Stimulated activated CD4-positive, alpha-beta T cell treated with anti-CD3 and anti-CD28 coated beads, Interleukin-2, amount 100 ng/mL, for 4 hours (primary cell): Measurements from ENCODE around the gene TMEM88.

Experiments
- DNase-seq: peaks from one replicate; pipeline ENCODE4 v3.0.0-alpha.2; 2020; ENCODE audit warnings: low read depth

The TMEM88 gene

DNA sequence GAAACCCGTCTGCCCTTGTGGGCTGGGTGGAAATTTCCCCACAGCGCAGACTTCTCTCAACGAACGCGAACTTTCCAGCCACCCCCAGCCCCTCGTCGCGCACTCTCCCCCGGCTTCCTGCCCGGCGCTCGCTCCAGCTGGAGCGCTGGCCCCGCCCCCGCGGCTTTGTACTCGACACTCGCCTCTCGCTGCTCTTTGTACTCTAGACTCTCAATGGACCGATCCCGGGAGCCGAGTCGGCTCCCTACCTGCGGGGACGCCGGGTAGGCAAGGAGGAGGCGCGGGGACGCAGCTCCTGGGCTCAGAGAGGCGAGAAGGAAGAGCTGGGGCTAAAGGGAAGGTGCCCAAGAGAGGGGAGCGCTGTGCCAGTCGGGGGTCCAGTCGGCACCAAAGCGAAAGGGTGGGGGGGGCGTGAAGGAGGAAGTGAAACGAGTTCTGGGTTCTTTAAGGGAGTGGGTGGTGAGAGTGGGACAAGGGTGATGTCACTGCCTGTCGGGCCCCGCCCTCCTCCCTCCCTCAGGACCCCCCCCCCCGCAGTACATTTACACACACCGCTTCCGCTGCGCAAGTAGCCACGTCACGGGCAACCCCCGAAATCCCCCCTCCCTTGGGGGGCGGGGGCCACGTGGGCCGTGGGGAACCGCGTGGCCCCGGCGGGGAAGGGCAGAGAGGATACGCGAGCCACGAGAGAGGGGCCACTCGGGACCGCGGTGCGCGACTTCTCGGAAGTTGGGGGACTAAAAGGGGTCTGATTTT lies 11.2 kb upstream of the TMEM88 start:
- peak; percentile 92 for DNase-seq

DNA sequence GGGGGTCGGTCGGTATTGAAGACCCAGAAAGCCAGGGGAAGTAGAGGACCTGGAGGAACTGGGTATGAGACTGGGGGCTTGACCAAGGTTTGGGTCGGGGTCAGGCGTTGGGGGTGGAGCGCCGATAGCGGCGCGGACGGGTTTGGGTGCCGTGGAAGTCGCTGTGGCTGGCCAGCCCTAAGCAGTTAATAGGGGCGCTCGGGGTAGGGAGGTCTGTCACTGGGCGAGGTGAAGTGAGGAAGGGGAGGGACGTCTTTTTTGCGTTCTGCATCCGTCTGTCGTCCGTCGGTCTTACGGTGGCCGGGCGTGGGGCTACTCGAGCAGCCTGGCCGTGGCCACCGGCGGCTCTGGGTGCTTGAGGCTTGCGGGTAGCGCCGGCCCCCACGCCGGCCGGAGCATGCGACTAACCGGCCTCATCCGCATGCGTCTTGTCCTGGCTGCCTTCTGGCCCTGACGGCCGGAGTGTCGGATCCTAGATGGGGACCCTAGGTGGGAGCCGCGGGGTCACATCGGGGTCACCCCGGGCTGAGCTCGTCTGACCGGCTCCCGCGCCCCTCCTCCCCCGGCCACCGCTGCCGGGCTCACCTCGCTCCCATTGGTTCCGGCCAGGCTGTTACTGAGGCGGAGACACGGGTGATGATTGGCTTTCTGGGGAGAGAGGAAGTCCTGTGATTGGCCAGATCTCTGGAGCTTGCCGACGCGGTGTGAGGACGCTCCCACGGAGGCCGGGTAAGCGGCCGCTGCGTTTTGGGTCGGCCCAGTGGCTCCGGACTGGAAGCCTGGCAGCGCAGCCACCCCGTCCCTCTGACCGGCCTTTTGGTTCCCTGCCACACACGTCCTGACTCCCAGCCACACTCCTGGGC lies 10.3 kb upstream of the TMEM88 start:
- peak; percentile 71 for DNase-seq

DNA sequence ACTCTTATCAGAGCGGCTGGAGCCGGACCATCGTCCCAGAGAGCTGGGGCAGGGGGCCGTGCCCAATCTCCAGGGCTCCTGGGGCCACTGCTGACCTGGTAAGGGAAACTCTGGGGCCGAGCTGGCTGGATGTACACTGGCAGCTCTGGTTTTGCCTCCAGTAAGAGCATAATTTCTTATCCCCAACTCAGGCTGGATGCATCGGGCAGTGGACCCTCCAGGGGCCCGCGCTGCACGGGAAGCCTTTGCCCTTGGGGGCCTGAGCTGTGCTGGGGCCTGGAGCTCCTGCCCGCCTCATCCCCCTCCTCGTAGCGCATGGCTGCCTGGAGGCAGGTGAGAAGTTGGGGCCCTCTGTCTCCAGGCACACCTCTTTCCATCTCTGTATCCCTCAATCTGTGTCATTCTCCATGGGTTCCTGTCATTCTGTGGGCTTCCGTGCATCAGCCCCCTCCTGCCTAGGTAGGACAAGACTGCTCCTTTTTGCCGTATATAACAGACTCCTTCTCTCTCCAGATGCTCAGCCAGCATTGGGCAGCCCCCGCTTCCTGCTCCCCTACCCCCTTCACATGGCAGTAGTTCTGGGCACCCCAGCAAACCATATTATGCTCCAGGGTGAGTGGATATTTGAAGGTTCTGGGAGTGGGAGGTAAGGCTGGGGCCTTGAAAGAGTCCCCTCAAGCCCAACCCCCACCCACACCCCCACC lies 9.4 kb upstream of the TMEM88 start:
- no peak for DNase-seq

DNA sequence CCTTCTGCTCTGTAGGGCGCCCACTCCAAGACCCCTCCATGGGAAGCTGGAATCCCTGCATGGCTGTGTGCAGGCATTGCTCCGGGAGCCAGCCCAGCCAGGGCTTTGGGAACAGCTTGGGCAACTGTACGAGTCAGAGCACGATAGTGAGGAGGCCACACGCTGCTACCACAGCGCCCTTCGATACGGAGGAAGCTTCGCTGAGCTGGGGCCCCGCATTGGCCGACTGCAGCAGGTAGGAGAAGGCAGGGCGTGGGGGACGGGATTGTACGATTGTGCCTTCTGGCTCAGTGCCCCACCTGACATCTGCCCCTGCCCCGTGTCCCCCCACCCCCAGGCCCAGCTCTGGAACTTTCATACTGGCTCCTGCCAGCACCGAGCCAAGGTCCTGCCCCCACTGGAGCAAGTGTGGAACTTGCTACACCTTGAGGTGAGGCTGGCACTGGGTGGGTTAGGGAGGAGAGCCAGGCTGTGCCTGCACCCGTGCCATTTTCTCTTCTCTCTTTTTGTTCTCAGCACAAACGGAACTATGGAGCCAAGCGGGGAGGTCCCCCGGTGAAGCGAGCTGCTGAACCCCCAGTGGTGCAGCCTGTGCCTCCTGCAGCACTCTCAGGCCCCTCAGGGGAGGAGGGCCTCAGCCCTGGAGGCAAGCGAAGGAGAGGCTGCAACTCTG lies 8.7 kb upstream of the TMEM88 start:
- no peak for DNase-seq

DNA sequence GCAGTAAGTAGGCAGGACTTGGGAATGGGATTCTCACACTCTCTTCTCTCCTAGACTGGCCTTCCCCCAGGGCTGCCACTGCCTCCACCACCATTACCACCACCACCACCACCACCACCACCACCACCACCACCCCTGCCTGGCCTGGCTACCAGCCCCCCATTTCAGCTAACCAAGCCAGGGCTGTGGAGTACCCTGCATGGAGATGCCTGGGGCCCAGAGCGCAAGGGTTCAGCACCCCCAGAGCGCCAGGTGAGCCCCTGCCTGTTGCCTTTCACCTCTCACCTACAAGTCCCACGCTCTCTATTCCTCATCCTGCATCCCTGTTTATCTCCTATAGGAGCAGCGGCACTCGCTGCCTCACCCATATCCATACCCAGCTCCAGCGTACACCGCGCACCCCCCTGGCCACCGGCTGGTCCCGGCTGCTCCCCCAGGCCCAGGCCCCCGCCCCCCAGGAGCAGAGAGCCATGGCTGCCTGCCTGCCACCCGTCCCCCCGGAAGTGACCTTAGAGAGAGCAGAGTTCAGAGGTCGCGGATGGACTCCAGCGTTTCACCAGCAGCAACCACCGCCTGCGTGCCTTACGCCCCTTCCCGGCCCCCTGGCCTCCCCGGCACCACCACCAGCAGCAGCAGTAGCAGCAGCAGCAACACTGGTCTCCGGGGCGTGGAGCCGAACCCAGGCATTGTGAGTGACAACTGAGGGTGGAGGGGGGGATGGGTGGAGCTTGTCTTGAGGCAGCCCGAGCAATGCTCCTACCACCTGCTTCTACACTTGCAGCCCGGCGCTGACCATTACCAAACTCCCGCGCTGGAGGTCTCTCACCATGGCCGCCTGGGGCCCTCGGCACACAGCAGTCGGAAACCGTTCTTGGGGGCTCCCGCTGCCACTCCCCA lies 7.9 kb upstream of the TMEM88 start:
- no peak for DNase-seq

DNA sequence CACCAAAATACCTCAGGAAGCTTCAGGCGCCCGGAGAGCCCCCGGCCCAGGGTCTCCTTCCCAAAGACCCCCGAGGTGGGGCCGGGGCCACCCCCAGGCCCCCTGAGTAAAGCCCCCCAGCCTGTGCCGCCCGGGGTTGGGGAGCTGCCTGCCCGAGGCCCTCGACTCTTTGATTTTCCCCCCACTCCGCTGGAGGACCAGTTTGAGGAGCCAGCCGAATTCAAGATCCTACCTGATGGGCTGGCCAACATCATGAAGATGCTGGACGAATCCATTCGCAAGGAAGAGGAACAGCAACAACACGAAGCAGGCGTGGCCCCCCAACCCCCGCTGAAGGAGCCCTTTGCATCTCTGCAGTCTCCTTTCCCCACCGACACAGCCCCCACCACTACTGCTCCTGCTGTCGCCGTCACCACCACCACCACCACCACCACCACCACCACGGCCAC lies 6.7 kb upstream of the TMEM88 start:
- DNase-seq, result no peak

DNA sequence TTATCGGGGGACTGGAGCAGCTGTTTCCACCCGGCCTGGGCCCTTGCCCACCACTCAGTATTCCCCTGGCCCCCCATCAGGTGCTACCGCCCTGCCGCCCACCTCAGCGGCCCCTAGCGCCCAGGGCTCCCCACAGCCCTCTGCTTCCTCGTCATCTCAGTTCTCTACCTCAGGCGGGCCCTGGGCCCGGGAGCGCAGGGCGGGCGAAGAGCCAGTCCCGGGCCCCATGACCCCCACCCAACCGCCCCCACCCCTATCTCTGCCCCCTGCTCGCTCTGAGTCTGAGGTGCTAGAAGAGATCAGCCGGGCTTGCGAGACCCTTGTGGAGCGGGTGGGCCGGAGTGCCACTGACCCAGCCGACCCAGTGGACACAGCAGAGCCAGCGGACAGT lies 6.1 kb upstream of the TMEM88 start:
- DNase-seq, result no peak

DNA sequence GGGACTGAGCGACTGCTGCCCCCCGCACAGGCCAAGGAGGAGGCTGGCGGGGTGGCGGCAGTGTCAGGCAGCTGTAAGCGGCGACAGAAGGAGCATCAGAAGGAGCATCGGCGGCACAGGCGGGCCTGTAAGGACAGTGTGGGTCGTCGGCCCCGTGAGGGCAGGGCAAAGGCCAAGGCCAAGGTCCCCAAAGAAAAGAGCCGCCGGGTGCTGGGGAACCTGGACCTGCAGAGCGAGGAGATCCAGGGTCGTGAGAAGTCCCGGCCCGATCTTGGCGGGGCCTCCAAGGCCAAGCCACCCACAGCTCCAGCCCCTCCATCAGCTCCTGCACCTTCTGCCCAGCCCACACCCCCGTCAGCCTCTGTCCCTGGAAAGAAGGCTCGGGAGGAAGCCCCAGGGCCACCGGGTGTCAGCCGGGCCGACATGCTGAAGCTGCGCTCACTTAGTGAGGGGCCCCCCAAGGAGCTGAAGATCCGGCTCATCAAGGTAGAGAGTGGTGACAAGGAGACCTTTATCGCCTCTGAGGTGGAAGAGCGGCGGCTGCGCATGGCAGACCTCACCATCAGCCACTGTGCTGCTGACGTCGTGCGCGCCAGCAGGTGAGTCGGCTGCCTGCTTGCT lies 5.6 kb upstream of the TMEM88 start:
- DNase-seq, result no peak

DNA sequence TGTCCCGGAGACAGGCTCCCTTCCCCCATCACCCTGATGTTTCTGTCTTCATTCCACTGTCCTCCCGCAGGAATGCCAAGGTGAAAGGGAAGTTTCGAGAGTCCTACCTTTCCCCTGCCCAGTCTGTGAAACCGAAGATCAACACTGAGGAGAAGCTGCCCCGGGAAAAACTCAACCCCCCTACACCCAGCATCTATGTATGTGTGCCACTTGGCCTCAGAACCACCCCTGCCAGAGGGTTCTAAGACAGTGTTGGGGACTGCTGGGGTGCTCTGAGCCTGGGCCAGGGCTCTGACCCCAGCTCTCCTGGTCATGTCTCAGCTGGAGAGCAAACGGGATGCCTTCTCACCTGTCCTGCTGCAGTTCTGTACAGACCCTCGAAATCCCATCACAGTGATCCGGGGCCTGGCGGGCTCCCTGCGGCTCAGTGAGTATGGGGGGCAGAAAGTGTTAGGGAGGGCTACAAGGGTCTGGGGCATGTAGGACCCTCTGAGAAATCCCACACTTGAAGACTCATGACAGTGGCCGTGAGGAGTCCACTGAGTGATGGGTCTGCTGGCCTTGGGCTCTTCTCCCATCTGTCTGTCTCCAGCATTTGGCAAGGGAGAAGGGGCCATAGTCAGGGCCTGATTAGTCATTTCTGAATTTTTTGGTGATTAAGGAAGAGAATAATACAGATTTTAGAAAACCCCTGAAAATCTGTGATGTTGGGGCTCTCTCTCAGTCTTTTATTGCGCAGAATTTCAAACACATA lies 4.9 kb upstream of the TMEM88 start:
- no peak for DNase-seq

DNA sequence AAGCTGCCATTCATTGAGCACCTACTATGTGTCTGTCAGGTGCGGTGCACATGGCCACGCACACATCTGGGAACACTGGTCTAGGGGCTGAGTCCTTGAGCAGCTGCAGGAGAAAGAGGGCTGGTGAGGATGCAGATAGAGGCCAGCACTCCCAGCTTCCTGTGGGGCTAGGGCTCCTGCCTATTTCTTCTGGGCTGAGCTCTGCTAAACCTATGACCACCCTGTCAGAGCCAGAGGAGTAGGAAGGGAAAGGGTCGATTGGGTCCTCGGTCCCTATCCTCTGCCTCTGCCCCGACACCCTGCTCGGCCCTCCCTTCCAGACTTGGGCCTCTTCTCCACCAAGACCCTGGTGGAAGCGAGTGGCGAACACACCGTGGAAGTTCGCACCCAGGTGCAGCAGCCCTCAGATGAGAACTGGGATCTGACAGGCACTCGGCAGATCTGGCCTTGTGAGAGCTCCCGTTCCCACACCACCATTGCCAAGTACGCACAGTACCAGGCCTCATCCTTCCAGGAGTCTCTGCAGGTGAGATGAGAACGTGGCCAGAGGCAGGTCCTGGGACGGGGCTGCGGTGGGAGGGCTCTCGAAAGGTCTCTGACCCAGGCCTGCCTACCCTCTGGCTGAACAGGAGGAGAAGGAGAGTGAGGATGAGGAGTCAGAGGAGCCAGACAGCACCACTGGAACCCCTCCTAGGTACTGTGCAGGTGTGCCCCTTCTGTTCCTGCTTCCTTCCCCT lies 4.0 kb upstream of the TMEM88 start:
- no peak for DNase-seq

DNA sequence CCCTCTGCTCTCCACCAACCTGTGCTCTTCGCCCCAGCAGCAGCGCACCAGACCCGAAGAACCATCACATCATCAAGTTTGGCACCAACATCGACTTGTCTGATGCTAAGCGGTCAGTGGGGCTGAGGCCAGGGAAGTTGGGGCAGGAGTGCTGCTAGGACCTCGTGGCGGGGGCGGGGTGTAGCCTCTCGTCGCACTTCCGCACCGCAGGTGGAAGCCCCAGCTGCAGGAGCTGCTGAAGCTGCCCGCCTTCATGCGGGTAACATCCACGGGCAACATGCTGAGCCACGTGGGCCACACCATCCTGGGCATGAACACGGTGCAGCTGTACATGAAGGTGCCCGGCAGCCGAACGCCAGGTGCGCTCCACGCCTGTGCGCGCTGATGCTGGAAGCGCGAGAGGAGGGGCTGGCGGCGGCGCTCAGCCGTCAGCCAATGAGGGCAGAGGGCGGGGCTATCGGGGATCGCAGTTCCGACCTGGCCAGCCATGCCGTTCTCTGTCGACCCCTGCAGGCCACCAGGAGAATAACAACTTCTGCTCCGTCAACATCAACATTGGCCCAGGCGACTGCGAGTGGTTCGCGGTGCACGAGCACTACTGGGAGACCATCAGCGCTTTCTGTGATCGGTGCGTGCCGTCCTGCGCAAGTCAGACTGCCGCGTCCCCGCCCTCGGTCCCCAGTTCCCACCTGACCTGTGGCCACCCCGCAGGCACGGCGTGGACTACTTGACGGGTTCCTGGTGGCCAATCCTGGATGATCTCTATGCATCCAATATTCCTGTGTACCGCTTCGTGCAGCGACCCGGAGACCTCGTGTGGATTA lies 3.2 kb upstream of the TMEM88 start:
- DNase-seq, result peak; percentile 86

DNA sequence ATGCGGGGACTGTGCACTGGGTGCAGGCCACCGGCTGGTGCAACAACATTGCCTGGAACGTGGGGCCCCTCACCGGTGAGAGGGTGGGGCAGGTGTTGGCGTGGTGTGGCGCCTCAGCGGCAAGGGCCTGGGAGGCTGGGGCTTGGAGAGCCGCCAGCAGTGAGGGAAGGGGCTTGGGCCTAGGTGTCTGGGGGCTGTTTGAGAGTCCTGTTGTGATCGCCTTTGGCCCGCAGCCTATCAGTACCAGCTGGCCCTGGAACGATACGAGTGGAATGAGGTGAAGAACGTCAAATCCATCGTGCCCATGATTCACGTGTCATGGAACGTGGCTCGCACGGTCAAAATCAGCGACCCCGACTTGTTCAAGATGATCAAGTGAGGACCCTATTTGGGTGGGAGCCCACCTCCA lies 2.6 kb upstream of the TMEM88 start:
- no peak for DNase-seq

DNA sequence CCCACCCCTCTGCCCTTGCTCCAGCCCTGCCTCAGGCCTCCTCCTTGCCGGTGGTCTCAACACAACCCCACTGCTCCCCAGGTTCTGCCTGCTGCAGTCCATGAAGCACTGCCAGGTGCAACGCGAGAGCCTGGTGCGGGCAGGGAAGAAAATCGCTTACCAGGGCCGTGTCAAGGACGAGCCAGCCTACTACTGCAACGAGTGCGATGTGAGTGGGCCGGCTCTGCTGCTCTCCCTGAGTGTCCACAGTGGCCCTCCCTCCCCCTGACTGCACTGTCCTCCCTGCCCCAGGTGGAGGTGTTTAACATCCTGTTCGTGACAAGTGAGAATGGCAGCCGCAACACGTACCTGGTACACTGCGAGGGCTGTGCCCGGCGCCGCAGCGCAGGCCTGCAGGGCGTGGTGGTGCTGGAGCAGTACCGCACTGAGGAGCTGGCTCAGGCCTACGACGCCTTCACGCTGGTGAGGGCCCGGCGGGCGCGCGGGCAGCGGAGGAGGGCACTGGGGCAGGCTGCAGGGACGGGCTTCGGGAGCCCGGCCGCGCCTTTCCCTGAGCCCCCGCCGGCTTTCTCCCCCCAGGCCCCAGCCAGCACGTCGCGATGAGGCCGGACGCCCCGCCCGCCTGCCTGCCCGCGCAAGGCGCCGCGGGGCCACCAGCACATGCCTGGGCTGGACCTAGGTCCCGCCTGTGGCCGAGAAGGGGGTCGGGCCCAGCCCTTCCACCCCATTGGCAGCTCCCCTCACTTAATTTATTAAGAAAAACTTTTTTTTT lies 1.8 kb upstream of the TMEM88 start:
- no peak for DNase-seq

DNA sequence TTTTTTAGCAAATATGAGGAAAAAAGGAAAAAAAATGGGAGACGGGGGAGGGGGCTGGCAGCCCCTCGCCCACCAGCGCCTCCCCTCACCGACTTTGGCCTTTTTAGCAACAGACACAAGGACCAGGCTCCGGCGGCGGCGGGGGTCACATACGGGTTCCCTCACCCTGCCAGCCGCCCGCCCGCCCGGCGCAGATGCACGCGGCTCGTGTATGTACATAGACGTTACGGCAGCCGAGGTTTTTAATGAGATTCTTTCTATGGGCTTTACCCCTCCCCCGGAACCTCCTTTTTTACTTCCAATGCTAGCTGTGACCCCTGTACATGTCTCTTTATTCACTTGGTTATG lies 1.2 kb upstream of the TMEM88 start:
- DNase-seq, result no peak

DNA sequence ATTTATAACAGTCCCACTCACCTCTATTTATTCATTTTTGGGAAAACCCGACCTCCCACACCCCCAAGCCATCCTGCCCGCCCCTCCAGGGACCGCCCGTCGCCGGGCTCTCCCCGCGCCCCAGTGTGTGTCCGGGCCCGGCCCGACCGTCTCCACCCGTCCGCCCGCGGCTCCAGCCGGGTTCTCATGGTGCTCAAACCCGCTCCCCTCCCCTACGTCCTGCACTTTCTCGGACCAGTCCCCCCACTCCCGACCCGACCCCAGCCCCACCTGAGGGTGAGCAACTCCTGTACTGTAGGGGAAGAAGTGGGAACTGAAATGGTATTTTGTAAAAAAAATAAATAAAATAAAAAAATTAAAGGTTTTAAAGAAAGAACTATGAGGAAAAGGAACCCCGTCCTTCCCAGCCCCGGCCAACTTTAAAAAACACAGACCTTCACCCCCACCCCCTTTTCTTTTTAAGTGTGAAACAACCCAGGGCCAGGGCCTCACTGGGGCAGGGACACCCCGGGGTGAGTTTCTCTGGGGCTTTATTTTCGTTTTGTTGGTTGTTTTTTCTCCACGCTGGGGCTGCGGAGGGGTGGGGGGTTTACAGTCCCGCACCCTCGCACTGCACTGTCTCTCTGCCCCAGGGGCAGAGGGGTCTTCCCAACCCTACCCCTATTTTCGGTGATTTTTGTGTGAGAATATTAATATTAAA lies 638 bp upstream of the TMEM88 start:
- DNase-seq, result no peak

DNA sequence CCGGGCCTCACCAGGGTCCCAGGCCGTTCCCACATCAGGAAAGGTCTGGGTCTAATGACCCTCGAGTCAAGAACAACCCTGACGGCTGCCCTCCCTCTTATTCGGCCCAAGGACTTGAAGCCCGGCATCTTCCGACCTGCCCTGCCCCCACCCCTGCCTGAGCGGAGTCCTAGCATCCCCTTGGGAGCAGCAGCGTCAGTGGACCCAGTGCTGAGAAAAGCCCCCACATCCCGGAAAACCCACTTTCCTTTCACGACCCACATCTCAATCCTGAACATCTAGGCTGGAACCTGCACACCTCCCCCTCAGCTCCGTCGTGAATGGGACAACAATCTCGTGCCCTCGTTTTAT lies 769 bp downstream of the TMEM88 start:
- peak; percentile 33 for DNase-seq
